IPS DF 6.9 (cell line): ENCODE measurements around the gene FARSA.

Source experiments
- DNase-seq: peaks from one replicate; pipeline ENCODE4 v3.0.0-alpha.2; 2013; ENCODE audit warnings: low read depth, low spot score
- H3K27ac ChIP-seq: one replicate; pipeline ENCODE4 v1.5.1; 2013; ENCODE audit warnings: low read length, control low read depth
- H3K27me3 ChIP-seq: 2 replicates; pipeline ENCODE4 v1.6.1; 2013; ENCODE audit warnings: mild to moderate bottlenecking, low read length; ENCODE audit not compliant: control insufficient read depth, insufficient read depth
- H3K36me3 ChIP-seq: 2 replicates; pipeline ENCODE4 v1.6.1; 2013; ENCODE audit warnings: low read length; ENCODE audit not compliant: control insufficient read depth, insufficient read depth
- H3K4me1 ChIP-seq: 2 replicates; pipeline ENCODE4 v1.6.1; 2013; ENCODE audit warnings: low read length; ENCODE audit not compliant: control insufficient read depth, insufficient read depth
- H3K4me3 ChIP-seq: 2 replicates; pipeline ENCODE4 v1.5.1; 2013; ENCODE audit warnings: mild to moderate bottlenecking, low read length
- H3K9me3 ChIP-seq: 2 replicates; pipeline ENCODE4 v1.6.1; 2013; ENCODE audit warnings: low read length, inconsistent platforms; ENCODE audit not compliant: control insufficient read depth, insufficient read depth
- WGBS: extraction: QIAGEN DNeasy Blood & Tissue Kit; methylation state at CpG from one replicate; pipeline ENCODE4 v1.1.7; 2013; ENCODE audit warnings: mixed read lengths, missing lambda C conversion rate; ENCODE audit not compliant: insufficient read length, insufficient coverage; 5-methylcytosine and 5-hydroxymethylcytosine counted together

Gene FARSA

GRCh38 chr19:12937093-12937926, 3.8 kb upstream of the FARSA start:
- no peak for DNase-seq
- peaks cover 7% of the 10 kb centered on the region for H3K4me1 ChIP-seq
- WGBS, result no CpG with 5 or more reads among the region's 23 CpGs
- H3K9me3 ChIP-seq, result no peaks in the 10 kb centered on the region
- H3K4me3 ChIP-seq, result no peak overlapping the region; the same call in 1 of the 2 replicates
- H3K27ac ChIP-seq, result no peak overlapping the region
- peaks cover 18% of the 10 kb centered on the region for H3K36me3 ChIP-seq
- H3K27me3 ChIP-seq, result no peaks in the 10 kb centered on the region

- H3K4me1 ChIP-seq, result peaks cover 8% of the 10 kb centered on the region
- H3K9me3 ChIP-seq, result no peaks in the 10 kb centered on the region
- DNase-seq, result no peak
- H3K27me3 ChIP-seq, result no peaks in the 10 kb centered on the region
- H3K4me3 ChIP-seq, result no peak overlapping the region
- no CpG with 5 or more reads among the region's 7 CpGs for WGBS
- no peak overlapping the region for H3K27ac ChIP-seq
- H3K36me3 ChIP-seq, result peaks cover 14% of the 10 kb centered on the region
Observed at GRCh38 chr19:12936582-12936981, 3.1 kb upstream of the FARSA start.

- Histone ChIP-seq H3K27ac (no peak overlapping the region), H3K4me3 (no peak overlapping the region), H3K36me3 (peaks cover 10% of the 10 kb centered on the region), H3K4me1 (peaks cover 7% of the 10 kb centered on the region), H3K27me3 (no peaks in the 10 kb centered on the region), H3K9me3 (no peaks in the 10 kb centered on the region)
- no CpG with 5 or more reads among the region's 10 CpGs for WGBS
- DNase-seq, result no peak
Observed at GRCh38 chr19:12935071-12935470, 1.6 kb upstream of the FARSA start.

- no peaks in the 10 kb centered on the region for H3K27me3 ChIP-seq
- peaks cover 22% of the 10 kb centered on the region for H3K36me3 ChIP-seq
- no peak for DNase-seq
- H3K4me1 ChIP-seq, result peaks cover 4% of the 10 kb centered on the region
- H3K9me3 ChIP-seq, result no peaks in the 10 kb centered on the region
- no CpG with 5 or more reads among the region's 16 CpGs for WGBS
- no peak overlapping the region for H3K27ac ChIP-seq
- H3K4me3 ChIP-seq, result peak overlapping the region; percentile 68
Observed at GRCh38 chr19:12932392-12933286, 872 bp downstream of the FARSA start.

GRCh38 chr19:12930002-12930645, 3.4 kb downstream of the FARSA start:
- no peaks in the 10 kb centered on the region for H3K27me3 ChIP-seq
- H3K27ac ChIP-seq, result no peak overlapping the region
- H3K9me3 ChIP-seq, result no peaks in the 10 kb centered on the region
- peaks cover 4% of the 10 kb centered on the region for H3K4me1 ChIP-seq
- no peak overlapping the region for H3K4me3 ChIP-seq
- DNase-seq, result no peak
- WGBS, result no CpG with 5 or more reads among the region's 19 CpGs
- H3K36me3 ChIP-seq, result peaks cover 32% of the 10 kb centered on the region

- Histone ChIP-seq H3K4me1 (no peaks in the 10 kb centered on the region), H3K9me3 (no peaks in the 10 kb centered on the region), H3K4me3 (no peak overlapping the region), H3K27me3 (no peaks in the 10 kb centered on the region), H3K36me3 (peaks cover 45% of the 10 kb centered on the region), H3K27ac (no peak overlapping the region)
- DNase-seq, result no peak
- WGBS, result no CpG with 5 or more reads among the region's 29 CpGs
Observed at GRCh38 chr19:12924621-12925310, 8.7 kb downstream of the FARSA start.

GRCh38 chr19:12922959-12923358, 10.6 kb downstream of the FARSA start:
- peaks cover 2% of the 10 kb centered on the region; the same call in 1 of the 2 replicates for H3K4me1 ChIP-seq
- no CpG with 5 or more reads among the region's 4 CpGs for WGBS
- no peaks in the 10 kb centered on the region for H3K9me3 ChIP-seq
- no peak overlapping the region for H3K4me3 ChIP-seq
- DNase-seq, result no peak
- no peak overlapping the region for H3K27ac ChIP-seq
- peaks cover 32% of the 10 kb centered on the region for H3K36me3 ChIP-seq
- peaks cover 4% of the 10 kb centered on the region; the same call in 1 of the 2 replicates for H3K27me3 ChIP-seq

GRCh38 chr19:12921047-12921446, 12.5 kb downstream of the FARSA start:
- Histone ChIP-seq H3K4me3 (no peak overlapping the region), H3K27me3 (peaks cover 4% of the 10 kb centered on the region; the same call in 1 of the 2 replicates), H3K4me1 (peaks cover 2% of the 10 kb centered on the region; the same call in 1 of the 2 replicates), H3K36me3 (peaks cover 22% of the 10 kb centered on the region), H3K9me3 (no peaks in the 10 kb centered on the region), H3K27ac (no peak overlapping the region)
- DNase-seq, result no peak
- WGBS, result no CpG with 5 or more reads among the region's 3 CpGs

- Histone ChIP-seq H3K4me1 (peaks cover 3% of the 10 kb centered on the region), H3K4me3 (no peak overlapping the region), H3K27ac (no peak overlapping the region), H3K27me3 (peaks cover 4% of the 10 kb centered on the region; the same call in 1 of the 2 replicates), H3K9me3 (no peaks in the 10 kb centered on the region), H3K36me3 (peaks cover 8% of the 10 kb centered on the region)
- WGBS, result no CpG with 5 or more reads among the region's 14 CpGs
- no peak for DNase-seq
Observed at GRCh38 chr19:12918253-12918652, 15.3 kb downstream of the FARSA start.
